Spinal cord (tissue), 4 donors: Measurements from ENCODE around the gene BICD1. TPM values are rescaled to one million over a fixed set of nuclear protein-coding genes. Genes with fewer than 3 reads are reported as not detected.

Experiments used
- polyA plus RNA-seq, 2 donors: library from polyadenylated mRNA; unstranded; fragments of 120-200 nt; gene quantifications; one replicate each; pipeline ENCODE4 v1.2.1, GENCODE V29; 2013; ENCODE audit not compliant: insufficient read length in 2 of 2
- small RNA-seq: library from RNA; depleted of rRNA; stranded (forward); fragments of <200 nt; gene quantifications from one replicate; pipeline ENCODE3, GENCODE V24; 2014; ENCODE audit warnings: low replicate concordance
- total RNA-seq, 2 donors: library from RNA; depleted of rRNA in 1 of 2; stranded (reverse); fragments of 120-200 nt in 1 of 2; fragments of >200 nt in 1 of 2; gene quantifications; one replicate each; pipeline versions ENCODE4 v1.2.3 to v1.2.4, GENCODE V29; 2013 to 2014

BICD1 gene
- total and polyA plus RNA-seq, 4 donors = 19.5 to 51.0 (median 28.6) TPM

Small RNA genes within 50 kb of the gene (small RNA-seq; reads per million reads assigned to genes)
- gene AC048344.2 (not detected), gene AC048344.3 (not detected), gene RF00019 (not detected)

Other genes starting within 250 kb of the BICD1 start
- 10 to 100 TPM; 29.9 to 42.5 TPM for gene RESF1, start 147.4 kb upstream of the BICD1 start, total RNA-seq
- 10 to 100 TPM; 19.8 to 25.0 TPM for gene RESF1, start 147.4 kb upstream of the BICD1 start, polyA plus RNA-seq